Stimulated activated CD8-positive, alpha-beta memory T cell treated with anti-CD3 and anti-CD28 coated beads, Interleukin-12 subunit alpha, Interleukin-12 subunit beta, amount 100 ng/mL, for 24 hours (primary cell): ENCODE results near the gene NPBWR2.

Experiments used
- DNase-seq: peaks from one replicate; pipeline ENCODE4 v3.0.0-alpha.2; 2020; ENCODE audit errors: extremely low read depth

Gene NPBWR2

DNA sequence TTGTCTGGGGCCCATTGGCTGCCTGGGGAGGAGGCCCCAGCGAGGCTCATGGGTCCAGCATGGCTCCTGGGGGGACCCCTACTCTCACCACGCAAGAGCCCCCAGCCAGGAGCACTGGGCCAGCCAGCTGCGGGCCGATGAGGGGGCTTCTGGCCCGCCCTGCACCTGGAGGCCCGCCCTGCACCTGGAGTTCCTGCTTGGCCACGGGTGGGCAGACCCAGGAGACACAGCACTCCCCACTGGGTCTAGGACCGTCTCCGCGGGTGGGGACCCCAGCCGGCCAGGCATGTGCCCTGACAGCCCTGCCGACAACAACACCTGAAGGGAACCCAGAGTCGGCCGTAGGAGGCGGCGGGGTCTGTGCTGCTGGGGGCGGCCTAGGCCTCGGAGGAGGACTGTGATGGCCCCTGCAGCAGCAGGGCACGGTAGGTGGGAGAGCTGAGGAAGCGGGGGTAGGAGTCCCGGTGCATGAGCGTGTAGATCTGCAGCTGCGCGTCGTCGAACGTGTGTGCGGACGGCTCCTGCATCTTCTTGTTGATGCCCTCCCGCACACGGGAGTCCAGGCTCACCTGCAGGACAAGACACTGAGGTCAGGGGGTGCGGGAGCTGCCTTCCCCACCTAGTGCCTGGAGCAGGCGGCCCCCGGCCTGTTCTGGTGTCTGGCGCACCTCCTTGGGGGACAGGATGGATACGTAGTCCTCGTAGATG, 33.7 kb downstream of the NPBWR2 start:
- no peak for DNase-seq

- DNase-seq: no peak
These were observed 34.8 kb downstream of the NPBWR2 start for GRCh38 chr20:64072498-64073063.

GRCh38 chr20:64071341-64072332, 35.7 kb downstream of the NPBWR2 start:
- no peak for DNase-seq

DNA sequence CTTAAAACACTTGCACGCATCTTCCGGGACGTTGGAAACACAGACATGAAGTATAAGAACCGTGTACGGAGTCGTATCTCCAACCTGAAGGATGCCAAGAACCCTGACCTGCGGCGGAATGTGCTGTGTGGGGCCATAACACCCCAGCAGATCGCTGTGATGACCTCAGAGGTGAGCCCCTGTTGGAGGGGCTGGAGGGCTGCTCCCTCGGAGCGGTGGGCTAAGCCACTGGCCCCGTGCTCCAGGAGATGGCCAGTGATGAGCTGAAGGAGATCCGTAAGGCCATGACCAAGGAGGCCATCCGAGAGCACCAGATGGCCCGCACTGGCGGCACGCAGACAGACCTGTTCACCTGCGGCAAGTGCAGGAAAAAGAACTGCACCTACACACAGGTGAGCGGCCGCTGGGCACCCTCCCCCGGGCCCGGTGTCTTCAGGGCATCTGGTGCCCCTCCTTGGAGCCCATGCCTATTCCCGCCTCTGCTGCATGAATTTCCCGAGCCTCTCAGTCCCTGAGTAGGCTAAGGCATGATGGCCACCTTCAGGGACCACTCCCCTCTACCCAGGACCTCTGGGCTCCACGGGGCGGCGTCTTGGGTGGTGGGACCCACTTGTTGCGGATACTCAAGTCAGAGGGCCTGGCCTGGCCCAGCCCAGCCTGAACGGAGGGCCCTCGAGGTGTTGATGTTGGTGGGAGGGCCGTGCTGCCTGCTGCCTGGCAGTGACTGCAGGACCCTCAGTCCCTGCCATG, 36.9 kb downstream of the NPBWR2 start:
- DNase-seq: no peak

DNA sequence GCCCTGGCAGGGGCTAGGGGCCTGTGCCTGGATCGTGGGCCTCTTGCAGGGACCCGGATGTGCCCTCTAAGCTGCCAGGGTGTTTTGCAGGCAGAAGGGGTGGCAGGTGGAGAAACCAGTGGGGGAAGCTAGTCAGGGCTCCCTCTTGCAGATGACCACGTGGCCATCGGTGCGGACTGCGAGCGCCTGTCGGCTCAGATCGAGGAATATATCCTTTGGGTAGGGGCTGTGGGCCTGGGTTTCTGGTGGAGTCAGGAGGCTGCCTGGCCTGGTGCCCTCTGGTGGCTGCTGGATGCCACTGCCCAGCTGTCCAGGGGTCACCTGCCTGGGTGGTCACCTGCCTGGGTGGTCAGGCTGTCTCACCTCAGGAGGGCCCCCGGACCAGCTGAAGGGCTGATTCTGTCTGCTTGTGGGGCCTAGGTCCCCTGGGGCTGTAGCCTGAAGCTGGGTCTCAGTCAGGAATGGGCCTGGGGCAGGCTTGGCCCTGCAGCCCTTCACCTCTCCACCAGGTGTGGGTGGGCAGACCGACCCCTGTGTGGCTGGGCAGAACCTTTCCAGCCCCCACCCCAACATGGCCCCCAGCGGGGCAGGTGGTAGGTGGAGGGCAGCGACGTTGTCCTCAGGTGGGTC, 37.6 kb downstream of the NPBWR2 start:
- DNase-seq: no peak

DNA sequence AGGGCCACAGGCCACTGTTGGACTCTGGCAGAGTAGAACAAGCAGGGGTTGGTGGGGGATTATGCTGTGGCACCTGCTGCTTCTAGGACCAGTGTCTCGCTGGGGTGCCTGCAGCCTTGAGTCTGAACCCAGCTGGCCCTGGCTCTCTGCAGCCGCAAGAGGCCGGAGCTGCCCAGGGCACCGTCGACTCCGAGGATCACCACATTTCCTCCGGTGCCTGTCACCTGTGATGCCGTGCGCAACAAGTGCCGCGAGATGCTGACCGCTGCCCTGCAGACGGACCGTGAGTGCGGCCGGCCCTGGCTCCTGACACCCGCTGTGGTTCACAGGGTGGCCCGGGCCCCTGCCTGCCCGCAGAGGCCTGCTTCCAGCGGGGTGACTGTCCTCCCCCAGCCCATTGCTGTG, 38.2 kb downstream of the NPBWR2 start:
- no peak for DNase-seq

GRCh38 chr20:64068386-64069208, 38.8 kb downstream of the NPBWR2 start:
- DNase-seq: no peak

DNA sequence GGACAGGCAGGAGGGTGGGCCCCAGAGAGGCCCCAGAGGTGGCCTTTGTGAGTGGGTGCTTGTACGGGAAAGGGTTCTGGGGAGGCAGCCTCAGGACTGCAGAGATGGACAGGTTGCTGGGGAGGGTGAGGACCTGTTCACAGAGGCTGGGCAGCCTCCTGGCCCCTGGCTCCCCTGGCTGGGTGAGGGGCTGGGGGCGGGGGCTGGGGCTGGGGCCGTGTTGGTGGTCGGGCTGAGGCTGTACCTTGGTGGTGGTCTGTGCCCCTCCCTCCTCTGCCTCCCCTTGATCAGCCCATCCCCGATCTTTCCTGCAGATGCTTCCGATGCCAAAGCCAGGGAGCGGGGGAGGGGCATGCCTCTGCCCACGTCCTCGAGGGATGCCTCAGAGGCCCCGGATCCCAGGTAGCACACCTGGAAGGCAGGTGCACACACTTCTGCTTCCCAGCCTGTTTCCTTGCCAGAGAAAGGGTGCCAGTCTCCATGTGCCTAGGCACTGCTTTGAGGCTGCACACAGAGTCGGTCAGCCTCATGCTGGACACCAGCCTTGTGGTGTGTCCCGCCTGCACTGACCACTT, 39.5 kb downstream of the NPBWR2 start:
- DNase-seq: no peak

DNA sequence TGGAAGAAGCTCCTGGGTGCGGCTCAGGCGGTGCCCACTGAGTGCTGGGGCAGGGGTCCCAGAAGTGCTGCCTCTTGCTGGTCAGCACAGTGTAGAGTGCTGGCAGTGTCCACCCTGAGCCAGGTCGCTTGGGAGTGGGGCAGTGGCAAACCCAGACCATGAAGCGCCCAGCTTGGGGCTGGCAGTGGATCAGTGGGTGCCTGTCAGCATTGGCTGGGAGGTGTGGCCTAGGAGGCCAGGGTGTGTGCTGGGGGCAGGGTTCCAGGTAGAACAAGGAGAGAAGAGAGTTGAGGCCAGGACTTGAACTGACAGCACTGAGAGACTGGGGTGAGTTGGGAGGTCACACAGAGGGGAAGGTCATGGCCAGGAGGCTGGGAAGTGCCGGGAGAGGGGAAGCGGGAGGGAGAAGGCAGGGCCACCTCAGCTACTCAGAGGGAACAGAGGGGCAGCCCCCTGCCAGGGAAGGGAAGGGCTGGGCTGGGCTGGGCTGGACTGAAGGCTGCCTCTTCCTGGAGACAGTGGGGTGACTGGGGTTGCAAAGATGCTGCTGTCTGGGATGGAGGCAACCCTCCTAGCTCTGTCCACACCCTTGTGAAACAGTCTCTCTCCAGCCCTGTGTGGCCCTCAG, 40.2 kb downstream of the NPBWR2 start:
- no peak for DNase-seq

DNA sequence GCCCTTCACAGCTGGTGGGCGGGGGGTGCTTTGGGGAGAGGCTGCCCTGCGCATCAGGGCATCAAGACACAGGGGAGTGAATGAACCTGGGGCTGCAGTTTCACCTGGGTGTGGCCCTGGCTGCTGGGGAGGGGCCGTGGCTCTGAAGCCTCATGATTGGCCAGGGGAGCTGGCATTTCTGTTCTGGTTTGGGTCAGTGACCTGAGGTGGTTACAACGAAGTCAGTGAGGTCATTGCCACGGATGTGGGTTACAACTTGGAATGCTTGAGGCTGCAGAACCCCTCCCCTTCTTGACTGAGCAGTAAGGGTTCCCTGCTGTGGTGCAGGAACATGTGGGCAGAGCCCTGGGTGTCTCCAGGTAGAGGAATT, 41.4 kb downstream of the NPBWR2 start:
- DNase-seq: no peak

GRCh38 chr20:64065062-64065973, 42.0 kb downstream of the NPBWR2 start:
- no peak for DNase-seq

DNA sequence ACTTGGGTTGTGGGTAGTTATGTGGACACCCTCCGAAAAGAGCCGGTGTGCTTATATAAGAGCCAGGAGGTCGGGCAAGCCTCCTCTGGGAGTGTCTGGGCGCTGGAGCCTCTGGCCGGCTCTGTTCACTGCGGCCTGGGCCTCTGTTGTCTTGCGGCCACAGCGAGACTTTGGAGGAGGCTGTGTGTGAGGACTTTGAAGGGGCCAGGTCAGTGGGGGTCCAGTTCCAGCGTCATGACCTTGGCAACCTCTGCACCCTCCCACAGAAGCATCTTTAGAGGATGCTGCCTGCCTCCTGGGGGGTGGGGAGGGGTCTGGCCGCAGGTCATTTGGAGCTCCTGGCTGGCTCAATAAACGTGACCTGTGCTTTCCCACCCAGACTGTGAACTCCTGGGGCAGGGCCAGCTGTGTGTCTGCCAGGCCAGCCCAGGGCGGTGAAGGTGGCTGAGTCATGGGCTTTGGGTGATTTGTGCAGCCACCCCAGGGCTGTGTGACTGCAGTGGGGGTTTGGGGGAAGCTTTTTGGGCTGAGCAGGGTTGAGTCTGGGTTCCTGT, 43.1 kb downstream of the NPBWR2 start:
- DNase-seq: no peak

DNA sequence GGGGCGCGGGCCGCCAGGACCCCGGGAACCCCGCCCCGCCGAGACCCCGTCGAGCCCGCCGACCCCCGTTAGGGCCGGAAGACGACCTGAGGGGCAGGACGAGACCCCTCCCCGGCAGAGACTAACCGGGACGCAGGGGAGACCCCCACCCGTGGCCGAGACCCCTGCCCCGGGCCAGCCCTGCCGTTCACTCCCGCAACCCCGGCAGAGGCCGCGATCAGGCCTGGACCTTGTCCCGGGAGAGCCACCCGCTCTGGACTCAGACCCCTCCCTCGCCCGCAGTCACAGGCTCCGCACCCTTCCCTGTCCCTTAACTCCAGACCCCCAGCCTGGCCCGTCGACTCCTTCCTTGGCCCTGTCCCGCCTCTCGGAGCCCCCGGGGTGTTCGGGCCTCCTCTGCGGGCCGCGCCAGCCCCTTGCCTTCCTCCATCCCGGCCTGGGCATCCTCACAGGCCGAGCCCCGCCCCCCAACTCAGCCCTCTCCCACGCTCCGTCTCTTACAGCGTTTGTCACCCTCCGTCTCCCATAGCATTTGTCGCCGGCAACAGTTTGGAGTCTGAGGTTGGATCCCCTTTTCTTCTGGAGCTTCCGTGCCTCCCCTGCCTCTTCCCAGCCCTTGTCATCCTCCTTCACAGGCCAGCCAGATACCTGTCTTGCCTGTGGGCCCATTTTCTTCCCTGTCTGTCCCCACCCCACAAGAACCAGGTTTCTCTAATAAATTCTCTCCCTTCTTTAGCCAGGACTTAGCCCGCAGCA, 43.8 kb downstream of the NPBWR2 start:
- no peak for DNase-seq

- peak; percentile 88 for DNase-seq
These were observed 44.6 kb downstream of the NPBWR2 start, which contains the start of gene TCEA2 for GRCh38 chr20:64062596-64063388. TSS of gene TCEA2 (plus strand) at chr20:64063198. CDS start at chr20:64063313, 115 bp downstream.

DNA sequence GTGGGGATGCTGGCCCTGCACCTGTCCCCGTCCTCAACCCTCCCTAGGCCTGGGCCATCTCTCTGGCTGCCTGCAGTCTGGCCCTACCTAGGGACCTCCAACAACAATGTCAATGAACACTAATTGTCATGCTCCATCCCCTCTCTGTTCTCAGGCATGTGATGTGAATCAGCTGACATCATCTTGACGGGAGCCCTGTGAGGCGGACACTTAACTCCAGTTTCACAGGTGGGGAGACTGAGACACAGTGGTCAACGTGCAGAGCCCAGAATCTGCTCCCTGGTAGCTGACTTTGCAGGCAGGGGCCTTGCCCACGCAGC, 45.1 kb downstream of the NPBWR2 start:
- no peak for DNase-seq

GRCh38 chr20:64058536-64058935, 48.8 kb downstream of the NPBWR2 start:
- DNase-seq: no peak
